ENCODE measurements around the gene BAMBI. TPM values are rescaled to one million over a fixed set of nuclear protein-coding genes. Genes with fewer than 3 reads are reported as not detected.
A peak's percentile ranks its signal among the peaks of the same experiment; 100 is the strongest.

The BAMBI gene
- total RNA-seq, 4 donors from 2014 or later, result 0.22 to 0.92 (median 0.53) TPM

DNA sequence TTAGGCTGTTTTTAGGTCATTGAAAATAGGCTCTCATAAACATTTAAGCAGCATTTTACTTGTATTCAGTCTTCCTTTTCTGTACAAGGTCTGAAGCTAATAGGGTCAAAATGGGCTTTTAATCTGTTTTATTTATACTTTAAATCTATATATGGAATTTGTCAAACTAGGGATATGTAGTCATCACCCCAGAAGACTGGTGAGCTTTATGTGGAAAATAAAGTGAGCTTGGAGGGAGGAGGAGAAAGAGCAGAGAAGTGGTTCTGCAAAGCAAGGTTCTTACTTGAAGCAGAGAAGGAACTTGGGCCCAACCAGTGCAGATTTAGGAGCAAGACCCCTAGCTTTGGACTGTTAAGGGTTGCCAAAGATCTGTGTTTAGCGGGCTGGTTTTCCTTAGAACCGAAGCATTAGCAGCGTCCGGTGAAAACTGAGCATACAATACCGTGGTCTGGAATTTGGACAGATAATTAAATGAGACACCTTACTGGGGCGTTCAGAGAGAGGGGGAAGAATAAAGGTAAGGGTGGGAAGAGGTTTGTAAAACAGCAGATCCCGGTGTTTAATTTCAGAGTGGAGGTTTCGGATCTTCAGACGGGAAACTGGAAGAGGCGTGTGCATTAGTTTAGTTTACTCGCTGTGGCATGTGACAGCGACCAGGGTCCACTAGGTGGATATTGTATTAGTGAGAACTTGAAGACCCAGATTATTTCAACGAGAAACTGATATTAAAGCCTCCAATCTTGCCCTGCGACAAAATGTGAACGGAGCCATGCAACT lies 2.4 kb downstream of the BAMBI start:
- intact Hi-C loops (cut with DNase I), result loop anchor here (5.0 kb wide), 1 partner anchor 623 kb away; no protein-coding TSS in a partner anchor

DNA sequence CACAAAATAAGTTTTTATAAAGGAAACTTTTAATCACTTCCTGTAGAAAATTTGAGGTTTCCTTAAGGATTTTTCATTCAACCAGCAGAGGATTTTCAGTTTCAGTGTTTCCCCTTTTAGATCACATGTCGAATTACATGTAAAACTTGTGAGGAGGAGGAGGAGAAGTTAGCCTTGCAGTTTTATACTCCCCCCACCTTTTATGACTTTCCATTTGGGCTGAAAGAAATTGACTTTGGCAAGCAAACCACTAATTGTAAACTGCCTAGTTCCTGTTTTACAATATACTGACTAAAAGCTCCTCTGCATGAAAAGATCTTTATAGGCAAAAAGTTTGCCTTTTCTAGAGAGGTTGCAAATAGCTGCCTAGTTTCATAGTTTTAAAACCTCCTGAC lies 3.0 kb downstream of the BAMBI start:
- no peak overlapping the region for H3K4me3 ChIP-seq (replicated peaks in 1 of 3)

More for the DNA sequence above, 2.4 kb downstream of the BAMBI start:
- Histone ChIP-seq H3K27ac (no peak overlapping the region), H3K9me3 (no peaks in the 10 kb centered on the region), H3K27me3 (no peaks in the 10 kb centered on the region), H3K4me3 (replicated peaks in 1 of 3) (no peak overlapping the region), H3K4me1 (peaks cover 9 to 14% of the 10 kb centered on the region in 2 donors), H3K36me3 (no peaks in the 10 kb centered on the region)
- TF ChIP-seq, protein P1, sequence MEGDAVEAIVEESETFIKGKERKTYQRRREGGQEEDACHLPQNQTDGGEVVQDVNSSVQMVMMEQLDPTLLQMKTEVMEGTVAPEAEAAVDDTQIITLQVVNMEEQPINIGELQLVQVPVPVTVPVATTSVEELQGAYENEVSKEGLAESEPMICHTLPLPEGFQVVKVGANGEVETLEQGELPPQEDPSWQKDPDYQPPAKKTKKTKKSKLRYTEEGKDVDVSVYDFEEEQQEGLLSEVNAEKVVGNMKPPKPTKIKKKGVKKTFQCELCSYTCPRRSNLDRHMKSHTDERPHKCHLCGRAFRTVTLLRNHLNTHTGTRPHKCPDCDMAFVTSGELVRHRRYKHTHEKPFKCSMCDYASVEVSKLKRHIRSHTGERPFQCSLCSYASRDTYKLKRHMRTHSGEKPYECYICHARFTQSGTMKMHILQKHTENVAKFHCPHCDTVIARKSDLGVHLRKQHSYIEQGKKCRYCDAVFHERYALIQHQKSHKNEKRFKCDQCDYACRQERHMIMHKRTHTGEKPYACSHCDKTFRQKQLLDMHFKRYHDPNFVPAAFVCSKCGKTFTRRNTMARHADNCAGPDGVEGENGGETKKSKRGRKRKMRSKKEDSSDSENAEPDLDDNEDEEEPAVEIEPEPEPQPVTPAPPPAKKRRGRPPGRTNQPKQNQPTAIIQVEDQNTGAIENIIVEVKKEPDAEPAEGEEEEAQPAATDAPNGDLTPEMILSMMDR (IDR thresholded peaks at IDR 0.05), result no peak
- TF ChIP-seq POLR2A (IDR thresholded peaks at IDR 0.05), result no peak
- DNase-seq, result no peak
- WGBS, 2 donors, result 67 to 69% methylated on average over 15 of the region's 15 CpGs

DNA sequence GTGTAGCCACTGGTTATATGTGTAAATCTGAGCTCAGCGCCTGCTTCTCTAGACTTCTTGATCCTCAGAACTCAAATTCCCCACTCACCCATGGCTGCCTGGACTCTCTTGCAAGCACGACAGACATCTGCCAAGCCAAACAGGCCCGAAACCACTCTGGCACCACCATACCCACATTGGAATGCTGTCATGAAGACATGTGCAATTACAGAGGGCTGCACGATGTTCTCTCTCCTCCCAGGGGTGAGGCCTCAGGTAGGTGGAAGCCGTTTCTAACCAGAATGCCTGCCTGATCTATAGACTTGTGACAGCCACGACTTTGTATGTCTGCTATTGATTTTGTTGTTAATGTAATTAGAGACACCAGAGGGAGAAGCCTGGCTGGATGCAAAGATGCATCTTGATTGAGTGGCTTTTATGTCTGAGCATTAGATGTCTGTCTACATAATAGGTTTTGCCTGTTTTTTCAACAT lies 4.0 kb downstream of the BAMBI start:
- intact Hi-C loops (cut with DNase I), result no loop called here
- H3K4me3 ChIP-seq (replicated peaks in 1 of 3), result no peak overlapping the region
- TF ChIP-seq, protein P1 (IDR thresholded peaks at IDR 0.05), result no peak
- TF ChIP-seq POLR2A (IDR thresholded peaks at IDR 0.05), result no peak
- 81 to 97% methylated on average over 5 to 6 of the region's 6 CpGs for WGBS, 2 donors
- H3K36me3 ChIP-seq, result no peaks in the 10 kb centered on the region
- H3K27me3 ChIP-seq, result no peaks in the 10 kb centered on the region
- H3K9me3 ChIP-seq, result no peaks in the 10 kb centered on the region
- no peak for DNase-seq
- H3K27ac ChIP-seq, result no peak overlapping the region
- peaks cover 9 to 14% of the 10 kb centered on the region in 2 donors for H3K4me1 ChIP-seq

More for the DNA sequence above, 3.0 kb downstream of the BAMBI start:
- WGBS, 2 donors, result 57 to 64% methylated on average over 1 of the region's 1 CpG
- no peak for DNase-seq
- H3K27me3 ChIP-seq, result no peaks in the 10 kb centered on the region
- H3K36me3 ChIP-seq, result no peaks in the 10 kb centered on the region
- H3K9me3 ChIP-seq, result no peaks in the 10 kb centered on the region
- TF ChIP-seq, protein P1 (IDR thresholded peaks at IDR 0.05), result no peak
- no peak for TF ChIP-seq POLR2A (IDR thresholded peaks at IDR 0.05)
- peaks cover 9 to 14% of the 10 kb centered on the region in 2 donors for H3K4me1 ChIP-seq
- intact Hi-C loops (cut with DNase I), result no loop called here
- no peak overlapping the region for H3K27ac ChIP-seq

DNA sequence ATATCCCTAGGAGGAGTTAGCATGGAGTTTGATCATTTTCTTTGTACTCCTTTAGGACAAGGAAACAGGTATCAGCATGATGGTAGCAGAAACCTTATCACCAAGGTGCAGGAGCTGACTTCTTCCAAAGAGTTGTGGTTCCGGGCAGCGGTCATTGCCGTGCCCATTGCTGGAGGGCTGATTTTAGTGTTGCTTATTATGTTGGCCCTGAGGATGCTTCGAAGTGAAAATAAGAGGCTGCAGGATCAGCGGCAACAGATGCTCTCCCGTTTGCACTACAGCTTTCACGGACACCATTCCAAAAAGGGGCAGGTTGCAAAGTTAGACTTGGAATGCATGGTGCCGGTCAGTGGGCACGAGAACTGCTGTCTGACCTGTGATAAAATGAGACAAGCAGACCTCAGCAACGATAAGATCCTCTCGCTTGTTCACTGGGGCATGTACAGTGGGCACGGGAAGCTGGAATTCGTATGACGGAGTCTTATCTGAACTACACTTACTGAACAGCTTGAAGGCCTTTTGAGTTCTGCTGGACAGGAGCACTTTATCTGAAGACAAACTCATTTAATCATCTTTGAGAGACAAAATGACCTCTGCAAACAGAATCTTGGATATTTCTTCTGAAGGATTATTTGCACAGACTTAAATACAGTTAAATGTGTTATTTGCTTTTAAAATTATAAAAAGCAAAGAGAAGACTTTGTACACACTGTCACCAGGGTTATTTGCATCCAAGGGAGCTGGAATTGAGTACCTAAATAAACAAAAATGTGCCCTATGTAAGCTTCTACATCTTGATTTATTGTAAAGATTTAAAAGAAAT lies 4.8 kb downstream of the BAMBI start:
- H3K27me3 ChIP-seq, result no peaks in the 10 kb centered on the region
- no peak overlapping the region for H3K27ac ChIP-seq
- no peaks in the 10 kb centered on the region for H3K36me3 ChIP-seq
- H3K9me3 ChIP-seq, result no peaks in the 10 kb centered on the region
- peak in 1 of 2 donors; percentile 16 for DNase-seq
- intact Hi-C loops (cut with DNase I), result no loop called here
- 54 to 62% methylated on average over 14 of the region's 14 CpGs for WGBS, 2 donors
- TF ChIP-seq, protein P1 (IDR thresholded peaks at IDR 0.05), result no peak
- no peak for TF ChIP-seq POLR2A (IDR thresholded peaks at IDR 0.05)
- peaks cover 6 to 8% of the 10 kb centered on the region in 2 donors for H3K4me1 ChIP-seq
- no peak overlapping the region for H3K4me3 ChIP-seq (replicated peaks in 1 of 3)
